ENCODE data around the gene ARHGAP44. TPM values are rescaled to one million over a fixed set of nuclear protein-coding genes. Genes with fewer than 3 reads are reported as not detected.

The ARHGAP44 gene
- total and polyA plus RNA-seq, 2 of the 4 experiments (the other 2 are of a cell fraction): 0.54 to 1.0 TPM

Small RNA genes lying within 50 kb of the gene (microRNA-seq; reads per million reads assigned to microRNA genes)
- gene MIR1269B (ENCODE audit: insufficient read depth in 1 of 2, insufficient read length in 1 of 2, unreplicated experiment in 1 of 2): 0 reads per million in 2 experiments

Small RNA genes lying within 50 kb of the gene (small RNA-seq; reads per million reads assigned to genes)
- gene MIR1269B: 0 reads per million in 5 experiments

Other genes with a start within 250 kb of the ARHGAP44 start
- 19.7 and 20.1 TPM in 2 replicates for gene MYOCD, start 123.6 kb upstream of the ARHGAP44 start, total RNA-seq (2012; rRNA removed)
- gene MYOCD, start 123.6 kb upstream of the ARHGAP44 start, polyA plus RNA-seq (2012; rRNA removed): 10.6 and 12.4 TPM in 2 replicates
- gene ELAC2, start 228.5 kb downstream of the ARHGAP44 start, total RNA-seq (2012; rRNA removed): 70.8 and 80.7 TPM in 2 replicates
- 71.4 and 75.2 TPM in 2 replicates for gene ELAC2, start 228.5 kb downstream of the ARHGAP44 start, polyA plus RNA-seq (2012; rRNA removed)

Measured in IMR-90 (cell line).